Rectal smooth muscle tissue (tissue), 1 donor: ENCODE results near the gene CEP89.
"Not testable (repeated sequence)": the region's sequence is repeated elsewhere in the genome, so short reads cannot be mapped to it uniquely, and the experiment has no call there.

ENCODE experiments used
- H3K27ac ChIP-seq: one replicate; pipeline ENCODE4 v1.7.0; 2013; ENCODE audit warnings: low read depth, low read length, inconsistent platforms
- H3K27me3 ChIP-seq: one replicate; pipeline ENCODE4 v1.7.0; 2013; ENCODE audit warnings: low read length; ENCODE audit not compliant: control insufficient read depth, insufficient read depth
- H3K36me3 ChIP-seq: one replicate; pipeline ENCODE4 v1.7.0; 2013; ENCODE audit warnings: low read length; ENCODE audit not compliant: control insufficient read depth, insufficient read depth
- H3K4me1 ChIP-seq: one replicate; pipeline ENCODE4 v1.7.0; 2013; ENCODE audit warnings: low read length; ENCODE audit not compliant: control insufficient read depth, insufficient read depth
- H3K4me3 ChIP-seq: one replicate; pipeline ENCODE4 v1.7.0; 2013; ENCODE audit warnings: low read length
- H3K9ac ChIP-seq: one replicate; pipeline ENCODE4 v1.7.0; 2013; ENCODE audit warnings: low read length

The CEP89 gene

DNA sequence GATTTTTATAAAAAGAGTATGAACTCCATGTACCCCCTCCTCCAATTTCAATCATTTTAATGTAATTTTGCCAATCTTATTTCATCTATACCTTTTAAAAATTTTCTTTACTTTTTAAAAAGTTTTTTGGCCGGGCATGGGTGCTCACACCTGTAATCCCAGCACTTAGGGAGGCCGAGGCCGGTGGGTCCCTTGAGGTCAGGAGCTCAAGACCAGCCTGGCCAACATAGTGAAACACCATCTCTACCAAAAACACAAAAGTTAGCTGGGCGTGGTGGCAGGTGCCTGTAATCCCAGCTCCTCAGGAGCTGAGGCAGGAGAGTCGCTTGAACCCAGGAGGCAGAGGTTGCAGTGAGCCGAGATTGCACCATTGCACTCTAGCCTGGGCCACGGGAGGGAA is 138.4 kb downstream of the CEP89 start:
- not testable (repeated sequence) for H3K36me3 ChIP-seq, H3K4me3 ChIP-seq, H3K9ac ChIP-seq, H3K27ac ChIP-seq, H3K27me3 ChIP-seq, H3K4me1 ChIP-seq

DNA sequence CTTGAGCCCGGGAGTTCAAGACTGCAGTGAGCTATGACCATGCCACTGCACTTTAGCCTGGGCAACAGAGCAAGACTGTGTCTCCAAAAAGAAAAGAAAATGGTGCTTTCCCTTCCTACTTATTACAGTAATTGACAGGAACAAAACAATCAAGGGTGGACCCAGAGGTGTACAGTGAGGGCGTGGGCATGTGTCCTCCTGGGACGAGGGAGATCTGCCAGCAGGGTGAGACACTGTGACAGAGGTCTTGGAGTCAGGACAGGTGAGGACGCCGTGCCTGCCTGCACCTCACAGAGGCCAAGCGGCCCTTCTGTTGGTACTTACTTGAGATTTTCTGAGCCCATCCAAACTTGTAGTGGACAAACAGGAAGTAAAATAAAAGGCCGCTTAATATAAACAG is 138.9 kb downstream of the CEP89 start:
- not testable (repeated sequence) for H3K36me3 ChIP-seq, H3K4me3 ChIP-seq, H3K9ac ChIP-seq, H3K27ac ChIP-seq, H3K4me1 ChIP-seq, H3K27me3 ChIP-seq

DNA sequence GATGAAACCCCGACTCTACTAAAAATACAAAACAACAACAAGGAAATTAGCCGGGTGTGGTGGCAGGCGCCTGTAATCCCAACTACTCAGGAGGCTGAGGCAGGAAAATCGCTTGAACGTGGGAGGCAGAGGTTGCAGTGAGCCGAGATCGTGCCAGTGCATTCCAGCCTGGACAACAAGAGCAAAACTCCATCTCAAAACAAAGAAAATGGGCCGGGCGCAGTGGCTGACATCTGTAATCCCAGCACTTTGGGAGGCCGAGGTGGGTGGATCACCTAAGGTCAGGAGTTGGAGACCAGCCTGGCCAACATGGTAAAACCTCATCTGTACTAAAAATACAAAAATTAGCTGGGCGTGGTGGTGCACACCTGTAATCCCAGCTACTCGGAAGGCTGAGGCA is 139.7 kb downstream of the CEP89 start:
- not testable (repeated sequence) for H3K4me1 ChIP-seq, H3K9ac ChIP-seq, H3K27me3 ChIP-seq, H3K4me3 ChIP-seq, H3K36me3 ChIP-seq, H3K27ac ChIP-seq

DNA sequence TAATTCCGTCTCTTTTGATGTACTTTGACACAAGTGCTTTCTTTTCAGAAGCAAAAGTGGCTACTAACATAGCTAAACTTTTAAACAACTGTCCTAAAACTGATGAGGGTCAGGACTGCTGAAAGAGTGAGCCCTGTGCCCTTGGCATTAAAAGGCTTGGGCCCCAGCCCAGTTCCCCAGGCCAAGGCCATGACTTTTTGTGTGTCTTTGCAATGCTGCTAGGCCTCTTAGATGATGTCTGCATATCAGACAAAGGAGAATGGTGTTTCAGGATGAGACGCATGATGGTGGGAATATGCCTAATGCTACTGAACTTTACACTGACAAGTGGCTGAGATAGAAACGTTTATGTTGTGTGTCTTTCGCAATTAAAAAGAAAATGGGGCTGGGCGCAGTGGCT is 140.1 kb downstream of the CEP89 start:
- H3K27me3 ChIP-seq, result no peaks in the 10 kb centered on the region
- H3K4me1 ChIP-seq, result no peaks in the 10 kb centered on the region
- H3K27ac ChIP-seq, result no peak overlapping the region
- no peaks in the 10 kb centered on the region for H3K36me3 ChIP-seq
- H3K4me3 ChIP-seq, result no peak overlapping the region
- no peak overlapping the region for H3K9ac ChIP-seq

DNA sequence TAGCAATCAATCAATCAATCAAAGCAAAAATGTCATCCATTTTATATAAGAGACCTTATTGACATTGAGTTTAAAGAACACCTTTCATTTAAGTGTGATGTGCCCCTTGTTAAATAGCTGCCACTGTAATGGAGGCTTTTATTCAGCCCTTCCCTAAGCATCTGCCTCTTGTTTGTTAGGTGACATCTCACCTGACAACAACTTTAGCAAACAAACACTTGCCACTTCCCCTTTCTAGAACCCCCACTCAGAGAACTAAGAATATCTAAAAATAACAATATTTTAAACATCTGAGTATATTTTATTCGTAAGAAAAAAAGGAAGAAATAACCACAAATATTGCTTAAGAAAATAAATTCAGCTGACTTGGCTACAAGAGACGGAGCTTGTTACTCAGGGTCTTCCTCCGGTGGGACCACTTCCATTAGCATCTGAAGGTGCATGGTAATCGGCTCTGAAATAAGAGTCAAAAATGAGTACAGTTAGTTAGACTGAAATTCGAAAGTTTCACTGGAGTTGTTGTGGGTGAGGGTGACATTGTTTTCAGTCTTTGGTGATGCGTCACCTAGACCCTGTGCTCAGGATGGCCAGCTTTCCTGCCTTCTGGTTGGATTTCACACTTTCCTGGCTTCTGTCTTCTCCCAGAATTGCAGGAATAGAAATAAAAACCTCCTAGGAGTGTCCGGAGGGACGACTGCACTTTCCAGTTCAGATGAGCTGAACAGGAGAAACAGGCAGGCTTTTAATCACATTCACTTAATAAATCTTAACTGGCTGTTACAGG is 141.3 kb downstream of the CEP89 start:
- Histone ChIP-seq H3K27ac (no peak overlapping the region), H3K36me3 (no peaks in the 10 kb centered on the region), H3K4me1 (no peaks in the 10 kb centered on the region), H3K4me3 (no peak overlapping the region), H3K27me3 (no peaks in the 10 kb centered on the region), H3K9ac (no peak overlapping the region)

DNA sequence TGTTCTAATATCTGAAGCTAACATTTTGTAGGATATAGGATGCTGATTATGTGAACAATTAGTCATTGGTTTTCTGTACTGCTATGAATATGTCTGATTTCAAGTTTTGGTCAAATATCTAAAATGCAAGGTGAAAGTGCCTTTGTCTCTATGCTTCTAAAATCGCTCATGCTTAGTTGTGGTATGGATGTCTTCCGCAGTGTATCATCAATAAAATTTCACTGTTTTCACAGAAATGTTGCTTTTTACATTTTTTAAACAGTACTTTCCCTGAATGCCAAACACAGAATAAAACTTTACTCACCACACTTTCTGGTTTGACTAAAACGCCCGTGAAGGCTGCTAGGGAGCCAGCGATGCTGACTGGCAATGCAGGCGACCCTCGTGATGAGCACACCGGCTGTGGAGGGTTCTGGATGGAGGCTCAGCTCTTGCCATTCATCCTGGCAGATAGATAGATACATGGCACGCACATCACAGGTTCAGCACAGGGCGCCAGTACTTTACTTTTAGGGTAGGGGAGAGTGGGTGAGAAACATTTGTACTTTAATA is 142.3 kb downstream of the CEP89 start:
- Histone ChIP-seq H3K9ac (no peak overlapping the region), H3K27me3 (no peaks in the 10 kb centered on the region), H3K27ac (no peak overlapping the region), H3K4me3 (no peak overlapping the region), H3K36me3 (no peaks in the 10 kb centered on the region), H3K4me1 (no peaks in the 10 kb centered on the region)

DNA sequence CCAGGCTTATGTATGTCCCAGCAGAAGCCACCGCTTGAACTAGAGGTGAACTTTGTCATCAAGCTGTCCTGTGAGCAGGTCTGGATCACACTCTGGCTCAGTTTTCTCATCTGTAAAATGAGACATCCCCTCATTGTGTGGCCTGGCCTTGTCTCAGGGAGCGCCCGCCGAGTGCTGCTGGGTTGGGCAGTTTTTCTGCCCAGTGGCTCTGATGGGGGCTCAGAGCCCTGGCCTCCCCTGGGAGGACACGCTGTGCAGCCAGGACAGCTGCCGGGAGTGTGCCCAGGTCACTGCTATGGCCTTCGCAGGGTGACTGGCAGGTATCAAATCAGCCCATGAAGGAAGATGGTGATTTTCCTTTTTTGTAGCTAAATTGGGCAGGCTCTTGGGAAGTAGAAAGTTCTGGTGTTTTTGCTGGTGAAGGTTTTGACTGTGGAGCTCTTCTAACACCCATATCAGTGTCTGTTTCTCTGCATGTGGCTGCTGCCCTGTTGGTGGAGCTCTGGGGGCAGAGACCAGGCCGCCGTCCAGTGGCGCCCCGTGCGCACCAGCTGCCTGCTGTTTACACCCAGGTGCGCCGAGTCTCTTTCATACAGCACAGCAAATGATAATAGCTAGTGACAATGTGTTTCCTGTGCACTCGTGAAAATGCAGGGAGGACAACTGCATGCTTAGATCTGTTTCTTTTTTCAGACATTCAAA is 143.0 kb downstream of the CEP89 start:
- no peaks in the 10 kb centered on the region for H3K27me3 ChIP-seq
- no peak overlapping the region for H3K4me3 ChIP-seq
- no peak overlapping the region for H3K27ac ChIP-seq
- H3K9ac ChIP-seq, result no peak overlapping the region
- no peaks in the 10 kb centered on the region for H3K4me1 ChIP-seq
- H3K36me3 ChIP-seq, result no peaks in the 10 kb centered on the region

DNA sequence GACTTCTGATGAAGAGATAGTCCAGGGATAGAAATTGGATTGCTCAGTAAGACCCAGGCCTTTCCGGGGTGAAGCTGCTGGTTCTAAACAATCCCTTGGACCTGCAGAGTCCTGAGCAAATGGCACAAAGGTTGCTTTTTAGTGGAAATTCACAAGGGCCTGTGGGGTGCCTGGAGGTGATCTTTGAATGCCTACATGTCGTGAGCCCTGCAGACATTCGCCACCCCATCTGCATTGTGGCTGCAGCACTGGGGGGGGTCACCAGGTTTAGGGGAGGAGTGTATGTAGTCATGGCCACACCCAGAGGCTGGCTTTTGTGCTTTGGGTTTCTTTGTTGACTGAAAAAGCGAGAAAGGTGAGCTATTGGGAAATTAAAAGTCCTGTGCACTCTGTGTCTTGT is 143.6 kb downstream of the CEP89 start:
- no peak overlapping the region for H3K27ac ChIP-seq
- H3K27me3 ChIP-seq, result no peaks in the 10 kb centered on the region
- H3K9ac ChIP-seq, result no peak overlapping the region
- no peaks in the 10 kb centered on the region for H3K36me3 ChIP-seq
- H3K4me3 ChIP-seq, result no peak overlapping the region
- no peaks in the 10 kb centered on the region for H3K4me1 ChIP-seq
